Endothelial cell of umbilical vein (primary cell): ENCODE results near the gene VWA8.

Experiments
- CTCF ChIP-seq, 2 donors: IDR thresholded peaks; 1 replicate in 1 of 2; 2 replicates in 1 of 2; pipeline ENCODE4 v1.5.1; 2011; ENCODE audit warnings: low read length in 2 of 2, mild to moderate bottlenecking in 2 of 2, moderate library complexity in 2 of 2, control low read depth in 1 of 2, inconsistent platforms in 1 of 2, low read depth in 1 of 2; ENCODE audit not compliant: insufficient read depth in 1 of 2; ENCODE audit errors: extremely low read depth in 1 of 2
- JUN ChIP-seq: IDR thresholded peaks from 2 replicates; pipeline ENCODE4 v1.6.1; 2011; ENCODE audit warnings: borderline replicate concordance, low read depth; ENCODE audit not compliant: insufficient read length, insufficient read depth
- POLR2A ChIP-seq: IDR thresholded peaks from 2 replicates; pipeline ENCODE4 v1.6.1; 2012; ENCODE audit warnings: low read depth, mild to moderate bottlenecking, control low read depth, low read length

DNA sequence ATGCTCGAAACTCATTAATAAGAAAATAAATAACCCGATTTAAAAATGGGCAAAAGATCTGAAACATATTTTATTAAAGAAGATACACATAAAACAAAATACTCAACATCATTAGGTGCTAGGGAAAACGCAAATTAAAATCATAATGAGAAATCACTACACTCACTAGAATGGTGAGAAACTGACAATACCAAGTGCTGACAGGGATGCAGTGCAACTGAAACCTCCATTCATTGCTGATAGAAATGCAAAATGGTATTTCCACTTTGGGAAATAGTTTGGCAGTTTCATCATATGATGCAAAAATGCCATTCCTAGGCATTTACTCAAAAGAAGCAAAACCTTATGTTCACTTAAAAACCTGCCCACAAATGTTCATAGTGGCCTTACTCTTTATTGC is 278.1 kb downstream of the VWA8 start:
- TF ChIP-seq JUN (no peak), POLR2A (no peak), CTCF (IDR thresholded peaks at IDR 0.05; ENCODE audit: extremely low read depth in 1 of 2, insufficient read depth in 1 of 2, low read depth in 1 of 2, low read length in 2 of 2) (no peak)
